ENCODE results near the gene ZFP62. TPM values are rescaled to one million over a fixed set of nuclear protein-coding genes. Genes with fewer than 3 reads are reported as not detected.

ZFP62 gene
- total RNA-seq, 2 donors from 2014 or later, result 37.3 to 44.6 TPM

DNA sequence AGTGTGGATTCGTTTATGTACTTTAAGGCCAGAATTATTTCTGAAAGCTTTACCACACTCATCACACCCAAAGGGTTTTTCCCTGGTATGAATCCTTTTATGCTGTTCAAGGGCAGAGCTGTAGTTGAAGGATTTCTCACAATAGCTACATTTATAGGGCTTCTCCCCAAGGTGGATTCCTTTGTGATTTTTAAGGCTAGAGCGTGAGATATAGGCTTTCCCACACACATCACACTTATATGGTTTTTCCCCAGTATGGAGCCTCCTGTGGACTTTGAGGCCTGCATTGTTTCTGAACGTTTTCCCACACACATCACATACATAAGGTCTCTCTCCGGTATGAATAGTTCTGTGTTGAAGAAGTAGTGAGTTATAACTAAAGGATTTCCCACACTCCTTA, 11.2 kb downstream of the ZFP62 start:
- Histone ChIP-seq H3K4me3 (ENCODE audit: low read length) (peak overlapping the region; percentile 59), H3K36me3 (ENCODE audit: control insufficient read depth, insufficient read depth, low read length) (peaks cover 78% of the 10 kb centered on the region)

GRCh38 chr5:180848878-180849277, 12.2 kb downstream of the ZFP62 start:
- H3K4me1 ChIP-seq (ENCODE audit: control insufficient read depth, insufficient read depth, low read length), result peaks cover under 1% of the 10 kb centered on the region
- no peak for DNase-seq
- H3K9me3 ChIP-seq (ENCODE audit: control insufficient read depth, low read length), result peaks cover 77% of the 10 kb centered on the region
- H3K27ac ChIP-seq (ENCODE audit: low read depth, low read length), result no peak overlapping the region
- peaks cover 69% of the 10 kb centered on the region for H3K36me3 ChIP-seq (ENCODE audit: control insufficient read depth, insufficient read depth, low read length)
- H3K36me3 Mint-ChIP-seq (ENCODE audit: low read depth), result peaks cover 89% of the 10 kb centered on the region
- 100% methylated on average over 1 of the region's 1 CpG for WGBS, 2 experiments (ENCODE audit: insufficient coverage in 1 of 2, insufficient read length in 1 of 2)
- H3K27me3 ChIP-seq (ENCODE audit: control insufficient read depth, insufficient read depth, low read length, poor library complexity, severe bottlenecking), result no peaks in the 10 kb centered on the region
- H3K4me3 ChIP-seq (ENCODE audit: low read length), result peak overlapping the region; percentile 59
- H3K4me3 Mint-ChIP-seq, result no peak overlapping the region
- H3K27ac Mint-ChIP-seq, result no peak overlapping the region
- TF ChIP-seq, protein P1, sequence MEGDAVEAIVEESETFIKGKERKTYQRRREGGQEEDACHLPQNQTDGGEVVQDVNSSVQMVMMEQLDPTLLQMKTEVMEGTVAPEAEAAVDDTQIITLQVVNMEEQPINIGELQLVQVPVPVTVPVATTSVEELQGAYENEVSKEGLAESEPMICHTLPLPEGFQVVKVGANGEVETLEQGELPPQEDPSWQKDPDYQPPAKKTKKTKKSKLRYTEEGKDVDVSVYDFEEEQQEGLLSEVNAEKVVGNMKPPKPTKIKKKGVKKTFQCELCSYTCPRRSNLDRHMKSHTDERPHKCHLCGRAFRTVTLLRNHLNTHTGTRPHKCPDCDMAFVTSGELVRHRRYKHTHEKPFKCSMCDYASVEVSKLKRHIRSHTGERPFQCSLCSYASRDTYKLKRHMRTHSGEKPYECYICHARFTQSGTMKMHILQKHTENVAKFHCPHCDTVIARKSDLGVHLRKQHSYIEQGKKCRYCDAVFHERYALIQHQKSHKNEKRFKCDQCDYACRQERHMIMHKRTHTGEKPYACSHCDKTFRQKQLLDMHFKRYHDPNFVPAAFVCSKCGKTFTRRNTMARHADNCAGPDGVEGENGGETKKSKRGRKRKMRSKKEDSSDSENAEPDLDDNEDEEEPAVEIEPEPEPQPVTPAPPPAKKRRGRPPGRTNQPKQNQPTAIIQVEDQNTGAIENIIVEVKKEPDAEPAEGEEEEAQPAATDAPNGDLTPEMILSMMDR (conservative IDR thresholded peaks at IDR 0.05), result peak; percentile 33
- H3K27me3 Mint-ChIP-seq (ENCODE audit: insufficient read depth), result peaks cover 2% of the 10 kb centered on the region
- H3K9me3 Mint-ChIP-seq, result peaks cover 98% of the 10 kb centered on the region
- peaks cover 6% of the 10 kb centered on the region for H3K4me1 Mint-ChIP-seq
- H3K9ac ChIP-seq (ENCODE audit: extremely low read depth, low read length, poor library complexity, severe bottlenecking), result no peak overlapping the region

More for the DNA sequence above, 11.2 kb downstream of the ZFP62 start:
- no peaks in the 10 kb centered on the region for H3K4me1 Mint-ChIP-seq
- Histone ChIP-seq H3K9ac (ENCODE audit: extremely low read depth, low read length, poor library complexity, severe bottlenecking) (no peak overlapping the region), H3K4me1 (ENCODE audit: control insufficient read depth, insufficient read depth, low read length) (no peaks in the 10 kb centered on the region), H3K9me3 (ENCODE audit: control insufficient read depth, low read length) (peaks cover 77% of the 10 kb centered on the region), H3K27ac (ENCODE audit: low read depth, low read length) (no peak overlapping the region), H3K27me3 (ENCODE audit: control insufficient read depth, insufficient read depth, low read length, poor library complexity, severe bottlenecking) (no peaks in the 10 kb centered on the region)
- no peak overlapping the region for H3K27ac Mint-ChIP-seq
- no peak for DNase-seq
- TF ChIP-seq, protein P1 (conservative IDR thresholded peaks at IDR 0.05), result no peak
- WGBS, 2 experiments (ENCODE audit: insufficient coverage in 1 of 2, insufficient read length in 1 of 2), result 99% methylated on average over 3 of the region's 4 CpGs; no CpG with 5 or more reads in 1 of the 2 experiments
- H3K36me3 Mint-ChIP-seq (ENCODE audit: low read depth), result peaks cover 95% of the 10 kb centered on the region
- H3K9me3 Mint-ChIP-seq, result peaks cover 98% of the 10 kb centered on the region
- H3K27me3 Mint-ChIP-seq (ENCODE audit: insufficient read depth), result peaks cover 2% of the 10 kb centered on the region
- H3K4me3 Mint-ChIP-seq, result no peak overlapping the region

DNA sequence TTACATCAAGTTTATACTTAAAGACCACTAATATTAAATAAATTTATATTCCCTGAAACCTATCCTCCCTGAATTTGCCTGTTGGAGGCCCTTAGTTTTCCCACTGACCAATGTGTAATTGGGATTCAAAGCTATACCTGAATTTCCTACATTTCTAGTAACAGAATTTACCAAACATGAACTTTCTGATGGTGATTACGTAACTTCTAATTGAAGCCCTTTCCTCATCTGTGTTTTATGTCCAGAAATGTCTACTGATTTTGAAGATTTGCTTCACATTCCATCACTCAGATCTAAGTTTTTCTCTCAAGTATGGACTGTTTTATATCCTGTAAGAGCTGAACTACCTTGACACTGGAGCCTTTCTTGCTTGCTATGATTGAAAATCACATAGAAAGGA, 12.8 kb downstream of the ZFP62 start:
- Mint-ChIP-seq H3K4me1 (peaks cover 6% of the 10 kb centered on the region), H3K27ac (no peak overlapping the region), H3K9me3 (peaks cover 97% of the 10 kb centered on the region), H3K4me3 (no peak overlapping the region), H3K36me3 (ENCODE audit: low read depth) (peaks cover 84% of the 10 kb centered on the region), H3K27me3 (ENCODE audit: insufficient read depth) (peaks cover 2% of the 10 kb centered on the region)
- H3K27ac ChIP-seq (ENCODE audit: low read depth, low read length), result no peak overlapping the region
- no peak overlapping the region for H3K9ac ChIP-seq (ENCODE audit: extremely low read depth, low read length, poor library complexity, severe bottlenecking)
- H3K4me1 ChIP-seq (ENCODE audit: control insufficient read depth, insufficient read depth, low read length), result peaks cover 5% of the 10 kb centered on the region
- TF ChIP-seq, protein P1 (conservative IDR thresholded peaks at IDR 0.05), result no peak
- H3K36me3 ChIP-seq (ENCODE audit: control insufficient read depth, insufficient read depth, low read length), result peaks cover 64% of the 10 kb centered on the region
- no peak for DNase-seq
- peak overlapping the region; percentile 59 for H3K4me3 ChIP-seq (ENCODE audit: low read length)
- 95 to 100% methylated on average over 1 of the region's 1 CpG for WGBS, 2 experiments (ENCODE audit: insufficient coverage in 1 of 2, insufficient read length in 1 of 2)
- no peaks in the 10 kb centered on the region for H3K27me3 ChIP-seq (ENCODE audit: control insufficient read depth, insufficient read depth, low read length, poor library complexity, severe bottlenecking)
- H3K9me3 ChIP-seq (ENCODE audit: control insufficient read depth, low read length), result peaks cover 73% of the 10 kb centered on the region

Measured in endodermal cell (in vitro differentiated cells).